Astrocyte of the cerebellum (primary cell): ENCODE measurements around the gene SLC22A23.

Experiments
- DNase-seq: peaks from one replicate; pipeline ENCODE4 v3.0.0-alpha.2; 2011; ENCODE audit warnings: low read depth
- H3K4me3 ChIP-seq: 2 replicates; pipeline ENCODE4 v1.5.1; 2011; ENCODE audit warnings: mild to moderate bottlenecking, low read depth, low read length, moderate library complexity
- CTCF ChIP-seq: IDR thresholded peaks from 2 replicates; pipeline ENCODE4 v1.5.1; 2012; ENCODE audit warnings: low read length, low read depth, moderate library complexity, mild to moderate bottlenecking; ENCODE audit errors: missing control alignments
- in situ Hi-C: cut with HindIII; loops from 2 replicates; pipeline ENCODE4 v1.10.0; 2017; ENCODE audit warnings: low sequenced_read_pairs

SLC22A23 gene

GRCh38 chr6:3456898-3457709 is at the start of gene SLC22A23:
SLC22A23 (minus strand) TSS chr6:3457050; CDS start chr6:3456559, 491 bp downstream.
- DNase-seq = no peak
- in situ Hi-C loops = no loop called here
- TF ChIP-seq CTCF = peak; percentile 62
- peak within 1 kb of the TSS; percentile 74 for H3K4me3 ChIP-seq

GRCh38 chr6:3506200-3506599 is 49.4 kb upstream of the SLC22A23 start:
- no peak for DNase-seq
- in situ Hi-C loops = no loop called here
- H3K4me3 ChIP-seq = no peak overlapping the region
- no peak for TF ChIP-seq CTCF

GRCh38 chr6:3504938-3505805 is 48.3 kb upstream of the SLC22A23 start:
- H3K4me3 ChIP-seq = no peak overlapping the region
- in situ Hi-C loops = loop anchor here (5.0 kb wide), 2 partner anchors 43 to 88 kb away; no protein-coding TSS in a partner anchor
- TF ChIP-seq CTCF = no peak
- DNase-seq = no peak

GRCh38 chr6:3504354-3504753 is 47.5 kb upstream of the SLC22A23 start:
- in situ Hi-C loops = loop anchor here (5.0 kb wide), 2 partner anchors 42 to 87 kb away; no protein-coding TSS in a partner anchor
- no peak for TF ChIP-seq CTCF
- no peak for DNase-seq
- no peak overlapping the region for H3K4me3 ChIP-seq

- TF ChIP-seq CTCF = no peak
- no peak overlapping the region for H3K4me3 ChIP-seq
- in situ Hi-C loops = loop anchor here (5.0 kb wide), 2 partner anchors 40 to 85 kb away; no protein-coding TSS in a partner anchor
- no peak for DNase-seq
Measured at GRCh38 chr6:3501826-3502500, 45.1 kb upstream of the SLC22A23 start.
